CD4-positive, alpha-beta memory T cell (primary cell): ENCODE data around the gene CELF5. TPM values are rescaled to one million over a fixed set of nuclear protein-coding genes. Genes with fewer than 3 reads are reported as not detected.

Source experiments
- CTCF ChIA-PET: fragments of 350-600 bp; sonication (Branson Sonifier 250); formaldehyde crosslinking; loops from one replicate; lab custom pipeline; 2021; ENCODE audit warnings: inconsistent platforms; ENCODE audit not compliant: partially characterized antibody; lab: Charles Lee
- POLR2A ChIA-PET: fragments of 350-600 bp; sonication (Branson Sonifier 250); formaldehyde crosslinking; loops from one replicate; lab custom pipeline; 2021; ENCODE audit not compliant: partially characterized antibody; lab: Charles Lee
- DNase-seq, 5 donors: peaks; one replicate each; pipeline versions ENCODE4 v3.0.0 to v3.0.0-alpha.2; 2020 to 2022; ENCODE audit warnings: mixed read lengths in 1 of 5
- H3K27ac ChIP-seq: one replicate; pipeline ENCODE4 v1.7.0; 2013; ENCODE audit warnings: low read depth, low read length
- H3K27me3 ChIP-seq: 2 replicates; pipeline ENCODE4 v1.7.0; 2013; ENCODE audit warnings: mild to moderate bottlenecking, low read length, moderate library complexity; ENCODE audit not compliant: insufficient read depth
- H3K36me3 ChIP-seq: 2 replicates; pipeline ENCODE4 v1.7.0; 2013; ENCODE audit warnings: mild to moderate bottlenecking, low read length, moderate library complexity; ENCODE audit not compliant: insufficient read depth
- H3K4me1 ChIP-seq: 2 replicates; pipeline ENCODE4 v1.7.0; 2013; ENCODE audit warnings: mild to moderate bottlenecking, low read length, moderate library complexity; ENCODE audit not compliant: insufficient read depth
- H3K4me3 ChIP-seq, 2 donors: one replicate each; pipeline ENCODE4 v1.7.0; 2013; ENCODE audit warnings: low read length in 2 of 2, mild to moderate bottlenecking in 1 of 2
- H3K9me3 ChIP-seq, 2 donors: one replicate each; pipeline ENCODE4 v1.7.0; 2013; ENCODE audit warnings: low read length in 2 of 2, control low read depth in 1 of 2; ENCODE audit not compliant: control insufficient read depth in 1 of 2
- H3K27ac Mint-ChIP-seq, 7 donors: one replicate each; pipeline ENCODE4 v1.8.0; 2020 to 2021; ENCODE audit warnings: mixed read lengths in 7 of 7, mild to moderate bottlenecking in 6 of 7, inconsistent platforms in 3 of 7, moderate library complexity in 3 of 7
- H3K27me3 Mint-ChIP-seq, 2 donors: one replicate each; pipeline ENCODE4 v1.8.0; 2020 to 2021; ENCODE audit warnings: mixed read lengths in 2 of 2
- H3K36me3 Mint-ChIP-seq, 2 donors: one replicate each; pipeline ENCODE4 v1.8.0; 2020 to 2021; ENCODE audit warnings: mixed read lengths in 2 of 2, inconsistent platforms in 1 of 2, mild to moderate bottlenecking in 1 of 2
- H3K4me1 Mint-ChIP-seq, 4 donors: one replicate each; pipeline ENCODE4 v1.8.0; 2020 to 2021; ENCODE audit warnings: mixed read lengths in 4 of 4, mild to moderate bottlenecking in 1 of 4
- H3K4me3 Mint-ChIP-seq, 8 donors: one replicate each; pipeline ENCODE4 v1.8.0; 2020 to 2021; ENCODE audit warnings: mixed read lengths in 8 of 8, mild to moderate bottlenecking in 7 of 8, moderate library complexity in 6 of 8, inconsistent platforms in 3 of 8
- H3K9me3 Mint-ChIP-seq, 8 donors: one replicate each; pipeline ENCODE4 v1.8.0; 2020 to 2021; ENCODE audit warnings: mixed read lengths in 8 of 8, mild to moderate bottlenecking in 5 of 8, inconsistent platforms in 3 of 8, moderate library complexity in 1 of 8
- intact Hi-C: fragments of 100-400 bp; cut with micrococcal nuclease; formaldehyde crosslinking; loops from one replicate; pipeline ENCODE4 v1.15.1; 2023
- polyA plus RNA-seq, 2 donors: library from polyadenylated mRNA; unstranded; fragments of 300-500 nt; fragmentation: Illumina TruSeq; gene quantifications; one replicate each; pipeline ENCODE4 v1.2.3, GENCODE V29; 2021
- total RNA-seq, 2 experiments: library from RNA; stranded (reverse); gene quantifications; one replicate each; pipeline ENCODE4 v1.2.3, GENCODE V29; 2021

The CELF5 gene
- total and polyA plus RNA-seq, 4 experiments from 2014 or later, result 0.32 to 0.64 (median 0.44) TPM; not detected in 1

GRCh38 chr19:3186891-3187661 is 37.4 kb upstream of the CELF5 start:
- no peaks in the 10 kb centered on the region for H3K27me3 ChIP-seq
- Mint-ChIP-seq H3K27ac (peak overlapping the region; percentile 57 to 94 (median 73)), H3K36me3 (peaks cover 13 to 30% of the 10 kb centered on the region in 2 donors), H3K9me3 (no peaks in the 10 kb centered on the region), H3K27me3 (no peaks in the 10 kb centered on the region), H3K4me1 (peaks cover 37 to 63% (median 53%) of the 10 kb centered on the region in 4 donors), H3K4me3 (peak overlapping the region; percentile 84 to 91 (median 87))
- H3K27ac ChIP-seq, result peak overlapping the region; percentile 45
- peaks cover 63% of the 10 kb centered on the region for H3K4me1 ChIP-seq
- peaks cover 8% of the 10 kb centered on the region for H3K36me3 ChIP-seq
- no peak for DNase-seq
- intact Hi-C loops, result loop anchor here (5.0 kb wide), 1 partner anchor 150 kb away; no protein-coding TSS in a partner anchor
- no peaks in the 10 kb centered on the region for H3K9me3 ChIP-seq
- ChIA-PET CTCF (interaction anchor here (0.6 to 1.4 kb wide), 2 partner anchors 83 to 256 kb away, joined by 3 read pairs; no protein-coding TSS in a partner anchor), POLR2A (interaction anchor here (0.5 to 2.1 kb wide), 7 partner anchors 8 to 286 kb away, joined by 3 to 23 read pairs (median 4); partner anchors contain the start of genes S1PR4 and ZNF57)
- H3K4me3 ChIP-seq, result peak overlapping the region; percentile 57 to 88

- Histone ChIP-seq H3K4me1 (peaks cover 57% of the 10 kb centered on the region), H3K27me3 (no peaks in the 10 kb centered on the region), H3K36me3 (peaks cover 8% of the 10 kb centered on the region), H3K4me3 (no peak overlapping the region), H3K27ac (no peak overlapping the region), H3K9me3 (no peaks in the 10 kb centered on the region)
- Mint-ChIP-seq H3K9me3 (no peaks in the 10 kb centered on the region), H3K27ac (peak overlapping the region in 4 of 7 donors; percentile 9 to 77 (median 36)), H3K4me1 (peaks cover 36 to 59% (median 49%) of the 10 kb centered on the region in 4 donors), H3K36me3 (peaks cover 10 to 27% of the 10 kb centered on the region in 2 donors), H3K27me3 (no peaks in the 10 kb centered on the region), H3K4me3 (peak overlapping the region in 7 of 8 donors; percentile 53 to 90 (median 74))
- DNase-seq, result no peak
- intact Hi-C loops, result loop anchor here (5.0 kb wide), 1 partner anchor 151 kb away; no protein-coding TSS in a partner anchor
- ChIA-PET CTCF (interaction anchor here (1.4 kb wide), 1 partner anchor 84 kb away, joined by 3 read pairs; no protein-coding TSS in a partner anchor), POLR2A (interaction anchor here (0.9 to 1.9 kb wide), 3 partner anchors 9 to 56 kb away, joined by 3 to 6 read pairs (median 3); partner anchors contain the start of gene S1PR4)
These were observed 36.6 kb upstream of the CELF5 start for GRCh38 chr19:3187662-3188511.

GRCh38 chr19:3188627-3189596 is 35.5 kb upstream of the CELF5 start:
- Histone ChIP-seq H3K4me3 (no peak overlapping the region), H3K27me3 (no peaks in the 10 kb centered on the region), H3K27ac (no peak overlapping the region), H3K36me3 (peaks cover 4% of the 10 kb centered on the region), H3K4me1 (peaks cover 47% of the 10 kb centered on the region), H3K9me3 (no peaks in the 10 kb centered on the region)
- no peaks in the 10 kb centered on the region for H3K9me3 Mint-ChIP-seq
- intact Hi-C loops, result loop anchor here (5.0 kb wide), 1 partner anchor 152 kb away; no protein-coding TSS in a partner anchor
- H3K4me3 Mint-ChIP-seq, result peak overlapping the region; percentile 18 to 78 (median 61)
- POLR2A ChIA-PET, result interaction anchor here (0.8 to 1.1 kb wide), 3 partner anchors 10 to 12 kb away, joined by 3 read pairs; partner anchors contain the start of gene S1PR4
- DNase-seq, result no peak
- peaks cover 31 to 51% (median 44%) of the 10 kb centered on the region in 4 donors for H3K4me1 Mint-ChIP-seq
- H3K27me3 Mint-ChIP-seq, result no peaks in the 10 kb centered on the region
- H3K27ac Mint-ChIP-seq, result peak overlapping the region in 5 of 7 donors; percentile 12 to 77 (median 57)
- CTCF ChIA-PET, result interaction anchor here (0.9 kb wide), 1 partner anchor 25 kb away, joined by 3 read pairs; no protein-coding TSS in a partner anchor
- peaks cover 10 to 26% of the 10 kb centered on the region in 2 donors for H3K36me3 Mint-ChIP-seq

- no peaks in the 10 kb centered on the region for H3K27me3 Mint-ChIP-seq
- Histone ChIP-seq H3K4me3 (no peak overlapping the region), H3K4me1 (peaks cover 37% of the 10 kb centered on the region), H3K27me3 (no peaks in the 10 kb centered on the region), H3K36me3 (no peaks in the 10 kb centered on the region), H3K27ac (no peak overlapping the region), H3K9me3 (no peaks in the 10 kb centered on the region)
- ChIA-PET CTCF (interaction anchor here (0.9 kb wide), 1 partner anchor 26 kb away, joined by 3 read pairs; no protein-coding TSS in a partner anchor), POLR2A (interaction anchor here (0.8 to 1.8 kb wide), 4 partner anchors 9 to 13 kb away, joined by 3 to 4 read pairs (median 3); partner anchors contain the start of gene S1PR4)
- DNase-seq, result no peak
- intact Hi-C loops, result loop anchor here (5.0 kb wide), 1 partner anchor 153 kb away; no protein-coding TSS in a partner anchor
- no peak overlapping the region for H3K4me3 Mint-ChIP-seq
- no peak overlapping the region for H3K27ac Mint-ChIP-seq
- H3K9me3 Mint-ChIP-seq, result no peaks in the 10 kb centered on the region
- H3K4me1 Mint-ChIP-seq, result peaks cover 22 to 41% (median 35%) of the 10 kb centered on the region in 4 donors
- peaks cover 13 to 25% of the 10 kb centered on the region in 2 donors for H3K36me3 Mint-ChIP-seq
These were observed 34.6 kb upstream of the CELF5 start for GRCh38 chr19:3189702-3190469.

GRCh38 chr19:3190470-3190770 is 34.0 kb upstream of the CELF5 start:
- Mint-ChIP-seq H3K4me3 (no peak overlapping the region), H3K36me3 (peaks cover 13 to 21% of the 10 kb centered on the region in 2 donors), H3K9me3 (no peaks in the 10 kb centered on the region), H3K4me1 (peaks cover 18 to 36% (median 30%) of the 10 kb centered on the region in 4 donors), H3K27me3 (no peaks in the 10 kb centered on the region), H3K27ac (no peak overlapping the region)
- no peak for DNase-seq
- Histone ChIP-seq H3K36me3 (no peaks in the 10 kb centered on the region), H3K4me3 (no peak overlapping the region), H3K9me3 (no peaks in the 10 kb centered on the region), H3K4me1 (peaks cover 32% of the 10 kb centered on the region), H3K27me3 (no peaks in the 10 kb centered on the region), H3K27ac (no peak overlapping the region)
- ChIA-PET CTCF (no interaction called here), POLR2A (interaction anchor here (1.8 kb wide), 1 partner anchor 9 kb away, joined by 4 read pairs; no protein-coding TSS in a partner anchor)
- intact Hi-C loops, result no loop called here
